ENCODE measurements around the gene ASMT. TPM values are rescaled to one million over a fixed set of nuclear protein-coding genes. Genes with fewer than 3 reads are reported as not detected.
A peak's percentile ranks its signal among the peaks of the same experiment; 100 is the strongest.
"Not testable (repeated sequence)": the region's sequence is repeated elsewhere in the genome, so short reads cannot be mapped to it uniquely, and the experiment has no call there.

ASMT gene
- total RNA-seq, 1 donor from 2014 or later, result not detected

- no peak for TF ChIP-seq CTCF (IDR thresholded peaks at IDR 0.05; ENCODE audit: insufficient read depth, low read length, poor library complexity, severe bottlenecking)
- Histone ChIP-seq H3K27me3 (ENCODE audit: control insufficient read depth, insufficient read depth, low read length) (no peaks in the 10 kb centered on the region), H3K36me3 (ENCODE audit: control insufficient read depth, insufficient read depth, low read length) (no peaks in the 10 kb centered on the region), H3K4me3 (ENCODE audit: low read depth, low read length) (no peak overlapping the region)
- DNase-seq (ENCODE audit: low read depth), result no peak
Observed at GRCh38 chrX:1629244-1629643, 14.4 kb downstream of the ASMT start.

GRCh38 chrX:1646009-1646408, 31.1 kb downstream of the ASMT start:
- Histone ChIP-seq H3K36me3 (ENCODE audit: control insufficient read depth, insufficient read depth, low read length) (no peaks in the 10 kb centered on the region), H3K27me3 (ENCODE audit: control insufficient read depth, insufficient read depth, low read length) (no peaks in the 10 kb centered on the region), H3K4me3 (ENCODE audit: low read depth, low read length) (no peak overlapping the region)
- no peak for DNase-seq (ENCODE audit: low read depth)
- no peak for TF ChIP-seq CTCF (IDR thresholded peaks at IDR 0.05; ENCODE audit: insufficient read depth, low read length, poor library complexity, severe bottlenecking)

GRCh38 chrX:1649621-1650020, 34.8 kb downstream of the ASMT start:
- Histone ChIP-seq H3K36me3 (ENCODE audit: control insufficient read depth, insufficient read depth, low read length) (no peaks in the 10 kb centered on the region), H3K4me3 (ENCODE audit: low read depth, low read length) (no peak overlapping the region), H3K27me3 (ENCODE audit: control insufficient read depth, insufficient read depth, low read length) (no peaks in the 10 kb centered on the region)
- no peak for TF ChIP-seq CTCF (IDR thresholded peaks at IDR 0.05; ENCODE audit: insufficient read depth, low read length, poor library complexity, severe bottlenecking)
- DNase-seq (ENCODE audit: low read depth), result no peak

GRCh38 chrX:1652011-1652811, 37.4 kb downstream of the ASMT start:
- not testable (repeated sequence) for H3K36me3 ChIP-seq (ENCODE audit: control insufficient read depth, insufficient read depth, low read length); DNase-seq (ENCODE audit: low read depth); H3K4me3 ChIP-seq (ENCODE audit: low read depth, low read length); H3K27me3 ChIP-seq (ENCODE audit: control insufficient read depth, insufficient read depth, low read length)
- peak; percentile 65 for TF ChIP-seq CTCF (IDR thresholded peaks at IDR 0.05; ENCODE audit: insufficient read depth, low read length, poor library complexity, severe bottlenecking)

- H3K4me3 ChIP-seq (ENCODE audit: low read depth, low read length), result no peak overlapping the region
- no peak for TF ChIP-seq CTCF (IDR thresholded peaks at IDR 0.05; ENCODE audit: insufficient read depth, low read length, poor library complexity, severe bottlenecking)
Observed at GRCh38 chrX:1656379-1656778, 41.5 kb downstream of the ASMT start.

More at GRCh38 chrX:1656379-1656778, 41.5 kb downstream of the ASMT start:
- Histone ChIP-seq H3K27me3 (ENCODE audit: control insufficient read depth, insufficient read depth, low read length) (no peaks in the 10 kb centered on the region), H3K36me3 (ENCODE audit: control insufficient read depth, insufficient read depth, low read length) (no peaks in the 10 kb centered on the region)
- DNase-seq (ENCODE audit: low read depth), result no peak

Measured in kidney epithelial cell (primary cell).